BE2C (cell line): ENCODE measurements around the gene FAM240B.

Experiments
- DNase-seq: peaks from one replicate; pipeline ENCODE4 v3.0.0-alpha.2; 2020
- H3K27me3 ChIP-seq: fragments of 250-450 bp; sonication (Bioruptor Pico); 2 replicates; pipeline ENCODE4 v1.5.1; 2020; ENCODE audit warnings: mild to moderate bottlenecking
- H3K36me3 ChIP-seq: fragments of 250-450 bp; sonication (Bioruptor Pico); 2 replicates; pipeline ENCODE4 v1.5.1; 2020; ENCODE audit warnings: mild to moderate bottlenecking
- H3K4me1 ChIP-seq: fragments of 250-450 bp; sonication (Bioruptor Pico); 2 replicates; pipeline ENCODE4 v1.5.1; 2020
- H3K4me3 ChIP-seq: 2 replicates; pipeline ENCODE4 v1.5.1; 2011; ENCODE audit warnings: low read depth, low read length
- H3K9me3 ChIP-seq: fragments of 250-450 bp; sonication (Bioruptor Pico); 2 replicates; pipeline ENCODE4 v1.5.1; 2020
- CTCF ChIP-seq: IDR thresholded peaks from 2 replicates; pipeline ENCODE4 v1.5.1; 2012; ENCODE audit warnings: mild to moderate bottlenecking, low read depth, low read length

The FAM240B gene

DNA sequence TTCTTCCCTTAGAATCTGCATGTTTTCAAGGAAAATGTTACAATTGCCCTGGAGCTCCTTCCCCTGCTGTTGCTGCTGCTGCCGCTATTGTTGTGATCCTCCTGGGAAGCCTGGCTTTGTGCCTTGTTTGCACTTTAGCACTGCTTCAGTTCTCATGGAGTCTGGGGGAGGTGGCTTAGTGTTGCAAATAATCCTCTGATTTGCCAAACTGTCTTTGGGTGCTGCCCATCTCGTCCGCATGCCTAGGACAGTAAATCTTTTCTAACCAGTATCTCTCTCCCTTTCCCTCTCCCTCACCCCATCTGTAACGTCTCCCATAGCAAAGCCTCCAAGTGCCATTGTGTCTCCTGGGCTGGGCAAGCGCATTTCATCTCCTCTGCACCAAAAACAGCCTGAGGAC lies 30.3 kb downstream of the FAM240B start:
- no peak overlapping the region for H3K4me3 ChIP-seq
- no peaks in the 10 kb centered on the region for H3K9me3 ChIP-seq
- no peaks in the 10 kb centered on the region; the same call in 1 of the 2 replicates for H3K4me1 ChIP-seq
- H3K36me3 ChIP-seq, result no peaks in the 10 kb centered on the region
- no peaks in the 10 kb centered on the region for H3K27me3 ChIP-seq
- TF ChIP-seq CTCF, result no peak
- DNase-seq, result peak; percentile 40

- no peaks in the 10 kb centered on the region for H3K9me3 ChIP-seq
- no peaks in the 10 kb centered on the region for H3K27me3 ChIP-seq
- H3K4me1 ChIP-seq, result no peaks in the 10 kb centered on the region; the same call in 1 of the 2 replicates
- H3K4me3 ChIP-seq, result no peak overlapping the region
- TF ChIP-seq CTCF, result no peak
- H3K36me3 ChIP-seq, result no peaks in the 10 kb centered on the region
- no peak for DNase-seq
Observed at GRCh38 chr9:38687992-38688391, 31.9 kb downstream of the FAM240B start.

DNA sequence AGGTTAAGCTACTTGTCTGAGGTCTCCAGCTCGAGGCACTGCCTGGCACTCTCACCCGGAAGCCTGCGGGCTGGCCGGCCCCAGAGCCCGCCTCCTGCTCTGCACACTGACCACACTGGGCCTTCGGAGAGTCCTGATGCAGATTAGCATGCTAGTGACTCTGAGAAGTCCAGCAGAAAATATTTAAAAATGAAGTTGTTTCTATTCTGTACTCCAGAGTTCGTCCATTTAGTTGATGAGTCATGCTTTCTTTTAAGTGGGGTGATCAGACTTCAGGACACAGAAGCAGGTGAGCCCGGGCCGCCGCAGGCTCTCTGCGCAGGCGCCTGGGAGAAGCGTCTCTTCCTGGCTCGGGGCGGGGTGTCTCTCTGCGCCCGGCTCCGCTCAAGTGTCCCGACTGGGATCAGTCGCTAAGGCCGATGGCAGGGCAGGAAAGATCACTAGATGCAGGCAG lies 32.5 kb downstream of the FAM240B start:
- no peaks in the 10 kb centered on the region; the same call in 1 of the 2 replicates for H3K4me1 ChIP-seq
- no peak overlapping the region for H3K4me3 ChIP-seq
- no peaks in the 10 kb centered on the region for H3K36me3 ChIP-seq
- DNase-seq, result no peak
- H3K9me3 ChIP-seq, result no peaks in the 10 kb centered on the region
- no peak for TF ChIP-seq CTCF
- no peaks in the 10 kb centered on the region for H3K27me3 ChIP-seq

- H3K9me3 ChIP-seq, result no peaks in the 10 kb centered on the region
- H3K4me3 ChIP-seq, result no peak overlapping the region
- H3K4me1 ChIP-seq, result no peaks in the 10 kb centered on the region; the same call in 1 of the 2 replicates
- H3K27me3 ChIP-seq, result no peaks in the 10 kb centered on the region
- no peak for TF ChIP-seq CTCF
- no peak for DNase-seq
- H3K36me3 ChIP-seq, result no peaks in the 10 kb centered on the region
Observed at GRCh38 chr9:38686933-38687332, 33.0 kb downstream of the FAM240B start.

DNA sequence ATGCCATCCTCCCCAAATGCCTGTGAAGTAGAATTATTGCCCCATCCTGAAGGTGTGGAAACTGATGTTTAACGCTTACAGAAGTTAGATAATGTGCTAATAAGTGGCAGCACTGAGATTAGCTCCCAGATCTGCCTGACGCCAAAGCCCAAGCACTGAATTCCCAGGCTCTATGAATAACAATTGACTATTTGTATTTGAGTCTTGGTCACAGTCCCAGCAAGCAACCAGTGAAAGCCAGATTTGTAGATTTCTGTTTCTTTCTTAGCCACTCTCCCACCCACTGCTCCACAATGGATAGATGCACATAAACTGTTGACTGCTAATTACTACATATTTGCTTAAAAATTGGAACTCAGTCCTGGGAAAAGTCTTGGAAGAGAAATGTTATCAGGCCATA lies 34.4 kb downstream of the FAM240B start:
- H3K27me3 ChIP-seq, result no peaks in the 10 kb centered on the region
- no peak for DNase-seq
- H3K9me3 ChIP-seq, result no peaks in the 10 kb centered on the region
- no peak for TF ChIP-seq CTCF
- no peaks in the 10 kb centered on the region for H3K36me3 ChIP-seq
- H3K4me3 ChIP-seq, result no peak overlapping the region
- no peaks in the 10 kb centered on the region; the same call in 1 of the 2 replicates for H3K4me1 ChIP-seq

- no peak for DNase-seq
- H3K36me3 ChIP-seq, result no peaks in the 10 kb centered on the region
- no peak for TF ChIP-seq CTCF
- H3K4me1 ChIP-seq, result no peaks in the 10 kb centered on the region
- H3K9me3 ChIP-seq, result no peaks in the 10 kb centered on the region
- no peak overlapping the region for H3K4me3 ChIP-seq
- H3K27me3 ChIP-seq, result no peaks in the 10 kb centered on the region
Observed at GRCh38 chr9:38683336-38683735, 36.6 kb downstream of the FAM240B start.
